Testis (tissue), 2 donors: ENCODE results near the gene RASGEF1C.

Experiments used
- POLR2A ChIP-seq: fragments of 450-650 bp; IDR thresholded peaks from one replicate; pipeline ENCODE4 v1.6.1; 2017; ENCODE audit warnings: antibody characterized with exemption, mild to moderate bottlenecking, moderate library complexity
- TF ChIP-seq, protein P1 (sequence below), 3 experiments: fragments of 450-650 bp in 2 of 3; fragments of 200-600 bp in 1 of 3; sonication (generic) in 1 of 3; IDR thresholded peaks; one replicate each; pipeline ENCODE4 v1.5.1; 2016 to 2019; ENCODE audit warnings: antibody characterized with exemption in 3 of 3, mild to moderate bottlenecking in 2 of 3, moderate library complexity in 1 of 3

DNA sequence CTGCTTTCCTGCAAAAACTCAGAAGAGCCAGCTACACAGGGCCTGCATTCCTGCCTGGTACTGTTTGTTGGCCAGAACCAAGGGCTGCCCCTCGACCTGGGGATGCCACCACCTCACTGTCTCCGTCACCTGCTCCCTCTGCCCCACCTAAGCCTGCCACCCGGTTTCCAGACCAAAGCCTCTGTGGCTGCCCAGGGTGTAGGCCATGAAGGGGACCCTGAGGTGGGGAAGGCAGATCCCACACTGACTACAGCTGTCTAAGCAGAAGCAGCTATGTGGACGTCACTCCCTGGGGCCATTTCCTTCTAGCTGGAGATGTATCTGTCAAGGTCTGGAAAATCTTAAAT is 35.8 kb downstream of the RASGEF1C start:
- TF ChIP-seq, protein P1, sequence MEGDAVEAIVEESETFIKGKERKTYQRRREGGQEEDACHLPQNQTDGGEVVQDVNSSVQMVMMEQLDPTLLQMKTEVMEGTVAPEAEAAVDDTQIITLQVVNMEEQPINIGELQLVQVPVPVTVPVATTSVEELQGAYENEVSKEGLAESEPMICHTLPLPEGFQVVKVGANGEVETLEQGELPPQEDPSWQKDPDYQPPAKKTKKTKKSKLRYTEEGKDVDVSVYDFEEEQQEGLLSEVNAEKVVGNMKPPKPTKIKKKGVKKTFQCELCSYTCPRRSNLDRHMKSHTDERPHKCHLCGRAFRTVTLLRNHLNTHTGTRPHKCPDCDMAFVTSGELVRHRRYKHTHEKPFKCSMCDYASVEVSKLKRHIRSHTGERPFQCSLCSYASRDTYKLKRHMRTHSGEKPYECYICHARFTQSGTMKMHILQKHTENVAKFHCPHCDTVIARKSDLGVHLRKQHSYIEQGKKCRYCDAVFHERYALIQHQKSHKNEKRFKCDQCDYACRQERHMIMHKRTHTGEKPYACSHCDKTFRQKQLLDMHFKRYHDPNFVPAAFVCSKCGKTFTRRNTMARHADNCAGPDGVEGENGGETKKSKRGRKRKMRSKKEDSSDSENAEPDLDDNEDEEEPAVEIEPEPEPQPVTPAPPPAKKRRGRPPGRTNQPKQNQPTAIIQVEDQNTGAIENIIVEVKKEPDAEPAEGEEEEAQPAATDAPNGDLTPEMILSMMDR (IDR thresholded peaks at IDR 0.05), result no peak
- no peak for TF ChIP-seq POLR2A
